Urinary bladder (tissue), 4 donors: ENCODE measurements around the gene FJX1. TPM values are rescaled to one million over a fixed set of nuclear protein-coding genes. Genes with fewer than 3 reads are reported as not detected.
"Not testable (repeated sequence)": the region's sequence is repeated elsewhere in the genome, so short reads cannot be mapped to it uniquely, and the experiment has no call there.

Source experiments
- DNase-seq: peaks from one replicate; pipeline ENCODE4 v3.0.0-alpha.2; 2015; ENCODE audit errors: extremely low spot score
- H3K27ac ChIP-seq: one replicate; pipeline ENCODE4 v1.5.1; 2013; ENCODE audit warnings: low read depth, mild to moderate bottlenecking, moderate library complexity
- H3K36me3 ChIP-seq: one replicate; pipeline ENCODE4 v1.6.1; 2013; ENCODE audit warnings: mild to moderate bottlenecking, moderate library complexity; ENCODE audit not compliant: insufficient read depth
- H3K4me1 ChIP-seq: one replicate; pipeline ENCODE4 v1.6.1; 2013; ENCODE audit warnings: mild to moderate bottlenecking, moderate library complexity; ENCODE audit not compliant: insufficient read depth
- H3K4me3 ChIP-seq: one replicate; pipeline ENCODE4 v1.5.1; 2013; ENCODE audit warnings: low read depth, low read length
- WGBS: extraction: QIAGEN DNeasy Blood & Tissue Kit; methylation state at CpG from one replicate; pipeline ENCODE4 v1.1.7; 2013; 5-methylcytosine and 5-hydroxymethylcytosine counted together
- polyA plus RNA-seq: library from polyadenylated mRNA; stranded (reverse); fragments of 200-250 nt; gene quantifications from one replicate; pipeline ENCODE4 v1.2.3, GENCODE V29; 2013
- total RNA-seq: library from RNA; depleted of rRNA; stranded (reverse); fragments of >200 nt; gene quantifications from one replicate; pipeline ENCODE4 v1.2.3, GENCODE V29; 2014
- donor health status: healthy with polysubstance abuse.
- donor health status: healthy.

The FJX1 gene
- total and polyA plus RNA-seq, 2 donors: 3.1 to 8.7 TPM

GRCh38 chr11:35629914-35630313 lies 11.7 kb downstream of the FJX1 start:
- no peak overlapping the region for H3K27ac ChIP-seq
- no peak for DNase-seq
- no peaks in the 10 kb centered on the region for H3K36me3 ChIP-seq
- no peak overlapping the region for H3K4me3 ChIP-seq
- H3K4me1 ChIP-seq: no peaks in the 10 kb centered on the region
- 41% methylated on average over 6 of the region's 6 CpGs for WGBS

- WGBS: 79% methylated on average over 3 of the region's 3 CpGs
- H3K4me1 ChIP-seq: no peaks in the 10 kb centered on the region
- H3K4me3 ChIP-seq: no peak overlapping the region
- H3K36me3 ChIP-seq: no peaks in the 10 kb centered on the region
- no peak for DNase-seq
- H3K27ac ChIP-seq: no peak overlapping the region
Measured at GRCh38 chr11:35631891-35632290, 13.6 kb downstream of the FJX1 start.

- Histone ChIP-seq H3K4me3 (no peak overlapping the region), H3K36me3 (no peaks in the 10 kb centered on the region), H3K4me1 (no peaks in the 10 kb centered on the region), H3K27ac (no peak overlapping the region)
- WGBS: 52% methylated on average over 1 of the region's 1 CpG
- DNase-seq: no peak
Measured at GRCh38 chr11:35632301-35632700, 14.0 kb downstream of the FJX1 start.

GRCh38 chr11:35633827-35634423 lies 15.7 kb downstream of the FJX1 start:
- no peak overlapping the region for H3K4me3 ChIP-seq
- H3K36me3 ChIP-seq: no peaks in the 10 kb centered on the region
- no peaks in the 10 kb centered on the region for H3K4me1 ChIP-seq
- H3K27ac ChIP-seq: no peak overlapping the region
- WGBS: 83% methylated on average over 4 of the region's 4 CpGs
- no peak for DNase-seq

- Histone ChIP-seq H3K4me1 (no peaks in the 10 kb centered on the region), H3K36me3 (no peaks in the 10 kb centered on the region), H3K27ac (no peak overlapping the region), H3K4me3 (no peak overlapping the region)
- DNase-seq: no peak
- 84% methylated on average over 6 of the region's 6 CpGs for WGBS
Measured at GRCh38 chr11:35635933-35636332, 17.7 kb downstream of the FJX1 start.

- H3K36me3 ChIP-seq: no peaks in the 10 kb centered on the region
- H3K27ac ChIP-seq: no peak overlapping the region
- no peak overlapping the region for H3K4me3 ChIP-seq
- H3K4me1 ChIP-seq: no peaks in the 10 kb centered on the region
- 75% methylated on average over 9 of the region's 9 CpGs for WGBS
- no peak for DNase-seq
Measured at GRCh38 chr11:35639591-35640179, 21.4 kb downstream of the FJX1 start.

- no peak overlapping the region for H3K4me3 ChIP-seq
- DNase-seq: no peak
- 58% methylated on average over 6 of the region's 6 CpGs for WGBS
- H3K4me1 ChIP-seq: no peaks in the 10 kb centered on the region
- H3K27ac ChIP-seq: no peak overlapping the region
- H3K36me3 ChIP-seq: no peaks in the 10 kb centered on the region
Measured at GRCh38 chr11:35641171-35641897, 23.1 kb downstream of the FJX1 start.

- Histone ChIP-seq H3K4me1 (no peaks in the 10 kb centered on the region), H3K27ac (no peak overlapping the region), H3K36me3 (no peaks in the 10 kb centered on the region), H3K4me3 (no peak overlapping the region)
- WGBS: 84% methylated on average over 3 of the region's 3 CpGs
- no peak for DNase-seq
Measured at GRCh38 chr11:35641964-35642363, 23.7 kb downstream of the FJX1 start.

GRCh38 chr11:35647421-35648093 lies 29.3 kb downstream of the FJX1 start:
- H3K27ac ChIP-seq: no peak overlapping the region
- no peaks in the 10 kb centered on the region for H3K36me3 ChIP-seq
- WGBS: 77% methylated on average over 8 of the region's 8 CpGs
- no peak for DNase-seq
- H3K4me1 ChIP-seq: no peaks in the 10 kb centered on the region
- H3K4me3 ChIP-seq: no peak overlapping the region

GRCh38 chr11:35650006-35650405 lies 31.7 kb downstream of the FJX1 start:
- Histone ChIP-seq H3K4me1 (no peaks in the 10 kb centered on the region), H3K27ac (no peak overlapping the region), H3K36me3 (no peaks in the 10 kb centered on the region), H3K4me3 (no peak overlapping the region)
- DNase-seq: no peak
- 47% methylated on average over 1 of the region's 1 CpG for WGBS

GRCh38 chr11:35650467-35650866 lies 32.2 kb downstream of the FJX1 start:
- Histone ChIP-seq H3K4me3 (no peak overlapping the region), H3K4me1 (no peaks in the 10 kb centered on the region), H3K36me3 (no peaks in the 10 kb centered on the region), H3K27ac (no peak overlapping the region)
- WGBS: 87% methylated on average over 4 of the region's 4 CpGs
- no peak for DNase-seq

- Histone ChIP-seq H3K36me3 (no peaks in the 10 kb centered on the region), H3K4me1 (no peaks in the 10 kb centered on the region), H3K27ac (no peak overlapping the region), H3K4me3 (no peak overlapping the region)
- no peak for DNase-seq
- 83% methylated on average over 3 of the region's 3 CpGs for WGBS
Measured at GRCh38 chr11:35651263-35651662, 33.0 kb downstream of the FJX1 start.

- WGBS: 94% methylated on average over 5 of the region's 5 CpGs
- H3K4me1 ChIP-seq, H3K27ac ChIP-seq, DNase-seq, H3K4me3 ChIP-seq, H3K36me3 ChIP-seq: not testable (repeated sequence)
Measured at GRCh38 chr11:35652786-35653185, 34.5 kb downstream of the FJX1 start.

- no peak overlapping the region for H3K27ac ChIP-seq
- 47% methylated on average over 6 of the region's 6 CpGs for WGBS
- no peaks in the 10 kb centered on the region for H3K36me3 ChIP-seq
- no peak for DNase-seq
- no peaks in the 10 kb centered on the region for H3K4me1 ChIP-seq
- no peak overlapping the region for H3K4me3 ChIP-seq
Measured at GRCh38 chr11:35654711-35655110, 36.5 kb downstream of the FJX1 start.
